HepG2 (cell line): ENCODE results near the gene AMHR2. TPM values are rescaled to one million over a fixed set of nuclear protein-coding genes. Genes with fewer than 3 reads are reported as not detected.
A peak's percentile ranks its signal among the peaks of the same experiment; 100 is the strongest.

Source experiments
- ATRX ChIP-seq: sonication (generic); formaldehyde crosslinking; IDR thresholded peaks from 2 replicates; pipeline ENCODE4 v1.4.0; 2020; ENCODE audit warnings: missing genetic modification reagents, borderline replicate concordance
- HOXA7 ChIP-seq: sonication (generic); formaldehyde crosslinking; IDR thresholded peaks from 2 replicates; pipeline ENCODE4 v1.8.1; 2022; ENCODE audit warnings: mild to moderate bottlenecking, missing genetic modification reagents, moderate library complexity
- JDP2 ChIP-seq: sonication (generic); formaldehyde crosslinking; IDR thresholded peaks from 2 replicates; pipeline ENCODE4 v1.8.1; 2022; ENCODE audit warnings: missing genetic modification reagents, borderline replicate concordance
- MBD4 ChIP-seq: IDR thresholded peaks from 2 replicates; pipeline ENCODE4 v1.6.1; 2012; ENCODE audit warnings: low read length, inconsistent platforms, borderline replicate concordance
- NFIB ChIP-seq: sonication (generic); formaldehyde crosslinking; IDR thresholded peaks from 2 replicates; pipeline ENCODE4 v1.9.0; 2021; ENCODE audit warnings: missing genetic modification reagents, mild to moderate bottlenecking, borderline replicate concordance
- NR2F2 ChIP-seq: IDR thresholded peaks from 2 replicates; pipeline ENCODE4 v1.6.1; 2012; ENCODE audit warnings: low read depth, inconsistent platforms, borderline replicate concordance
- PRMT3 ChIP-seq: sonication (generic); formaldehyde crosslinking; IDR thresholded peaks from 2 replicates; pipeline ENCODE4 v1.8.1; 2022; ENCODE audit warnings: low read depth, mild to moderate bottlenecking, moderate library complexity, missing genetic modification reagents, borderline replicate concordance
- REXO4 ChIP-seq: sonication (generic); formaldehyde crosslinking; IDR thresholded peaks from 2 replicates; pipeline ENCODE4 v1.8.0; 2022; ENCODE audit warnings: missing genetic modification reagents, mild to moderate bottlenecking, borderline replicate concordance
- SALL2 ChIP-seq: sonication (generic); formaldehyde crosslinking; IDR thresholded peaks from 2 replicates; pipeline ENCODE4 v1.8.1; 2023; ENCODE audit warnings: mild to moderate bottlenecking, missing genetic modification reagents, inconsistent platforms
- SMYD3 ChIP-seq: sonication (generic); formaldehyde crosslinking; IDR thresholded peaks from 2 replicates; pipeline ENCODE4 v1.8.1; 2023; ENCODE audit warnings: mild to moderate bottlenecking, missing genetic modification reagents
- SNAPC2 ChIP-seq: sonication (generic); formaldehyde crosslinking; IDR thresholded peaks from 2 replicates; pipeline ENCODE4 v1.8.1; 2022; ENCODE audit warnings: mild to moderate bottlenecking, missing genetic modification reagents
- ZFP91 ChIP-seq: sonication (generic); formaldehyde crosslinking; IDR thresholded peaks from 2 replicates; pipeline ENCODE4 v1.9.0; 2022; ENCODE audit warnings: missing genetic modification reagents, mild to moderate bottlenecking, borderline replicate concordance
- ZNF317 ChIP-seq: sonication (generic); formaldehyde crosslinking; IDR thresholded peaks from 2 replicates; pipeline ENCODE4 v1.5.0; 2020; ENCODE audit warnings: mild to moderate bottlenecking, missing genetic modification reagents
- ZNF329 ChIP-seq: sonication (generic); formaldehyde crosslinking; IDR thresholded peaks from 2 replicates; pipeline ENCODE4 v1.9.0; 2021; ENCODE audit warnings: low read depth, mild to moderate bottlenecking, missing genetic modification reagents
- ZNF510 ChIP-seq: sonication (generic); formaldehyde crosslinking; IDR thresholded peaks from 2 replicates; pipeline ENCODE4 v1.4.0; 2020; ENCODE audit warnings: low read depth, mild to moderate bottlenecking, missing genetic modification reagents
- ZNF557 ChIP-seq: sonication (generic); formaldehyde crosslinking; IDR thresholded peaks from 2 replicates; pipeline ENCODE4 v1.4.0; 2020; ENCODE audit warnings: missing genetic modification reagents
- ZNF572 ChIP-seq: sonication (generic); formaldehyde crosslinking; IDR thresholded peaks from 2 replicates; pipeline ENCODE4 v1.5.1; 2020; ENCODE audit warnings: mild to moderate bottlenecking, missing genetic modification reagents
- ZNF891 ChIP-seq: sonication (generic); formaldehyde crosslinking; IDR thresholded peaks from 2 replicates; pipeline ENCODE4 v1.5.0; 2020; ENCODE audit warnings: mild to moderate bottlenecking, missing genetic modification reagents
- polyA plus RNA-seq, 8 experiments: library from polyadenylated mRNA; depleted of rRNA in 3 of 8; stranded (reverse) in 7 of 8; unstranded in 1 of 8; fragments of >200 nt; fragmentation: Illumina TruSeq in 4 of 8; extraction: Trizol in 4 of 8; gene quantifications; 2 replicates each; pipeline versions ENCODE4 v1.2.1 to v1.2.3, GENCODE V29; 2011 to 2016; ENCODE audit warnings: low read depth in 4 of 8, missing spikeins in 1 of 8, mixed read lengths in 1 of 8; ENCODE audit not compliant: insufficient read depth in 1 of 8
- total RNA-seq, 5 experiments: library from RNA; depleted of rRNA; stranded (reverse); fragments of >200 nt; fragmentation: Illumina TruSeq; extraction: Trizol; gene quantifications; 2 replicates each; pipeline ENCODE4 v1.2.3, GENCODE V29; 2016; ENCODE audit warnings: low read depth in 1 of 5
- TF ChIP-seq, protein P1 (sequence below): sonication (generic); formaldehyde crosslinking; IDR thresholded peaks from 2 replicates; pipeline ENCODE4 v1.5.0; 2020; ENCODE audit warnings: missing genetic modification reagents
- TF ChIP-seq, protein P2 (sequence below): IDR thresholded peaks from 2 replicates; pipeline ENCODE4 v1.6.1; 2016; ENCODE audit warnings: missing compliant biosample characterization, missing genetic modification reagents, borderline replicate concordance

The AMHR2 gene
- total and polyA plus RNA-seq, 2 of the 13 experiments (the other 11 are each of a cell fraction or from before 2014, with no cell fraction given) = 0.24 to 0.58 TPM

DNA sequence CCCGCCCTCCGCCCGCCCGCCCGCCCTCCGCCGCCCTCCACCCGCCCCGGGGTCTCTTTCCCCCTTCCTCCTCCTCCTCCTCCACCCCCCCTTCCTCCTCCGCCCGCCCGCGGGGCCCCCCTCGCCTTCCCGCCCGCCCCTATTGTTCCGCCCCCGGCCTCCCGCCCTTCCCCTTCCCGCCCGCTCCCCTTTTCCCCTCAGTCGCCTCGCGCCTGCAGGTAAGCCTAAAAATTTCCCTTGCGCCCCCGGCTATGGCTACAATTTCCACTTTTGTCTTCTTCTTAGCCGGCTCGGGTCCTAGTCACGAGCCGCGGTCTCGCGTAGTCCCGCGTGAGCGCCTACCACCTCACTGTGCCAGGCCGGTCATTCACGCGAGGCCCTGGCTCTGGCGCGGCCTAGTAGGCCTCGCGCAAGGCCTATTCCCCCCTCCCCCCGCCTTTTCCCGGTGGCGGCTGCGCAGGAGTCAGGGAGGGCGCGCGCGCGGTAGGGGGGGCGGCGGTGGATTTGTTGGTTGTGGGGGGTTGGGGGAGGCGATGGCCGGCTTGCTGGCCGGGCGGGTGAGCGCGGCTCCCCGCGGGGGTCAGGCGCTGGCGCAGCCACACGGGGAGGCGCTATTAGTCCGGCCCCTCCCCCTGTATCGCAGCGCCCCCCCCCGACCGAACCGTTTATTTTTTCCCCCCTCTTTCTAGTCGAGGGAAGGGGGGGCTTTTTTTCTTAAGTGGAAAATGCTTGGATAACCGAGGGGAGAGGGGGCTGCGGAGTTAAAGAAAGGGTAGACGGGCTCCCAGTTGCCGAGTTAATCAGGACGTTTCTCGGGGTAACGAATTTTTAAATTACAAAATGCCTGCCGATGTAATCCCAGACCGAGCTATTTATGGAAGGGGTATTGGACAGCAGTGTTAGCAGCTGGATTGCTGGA lies 28.8 kb downstream of the AMHR2 start (continued):
- peak; percentile 39; the same call in 1 of the 2 replicates for TF ChIP-seq ZNF329
- no peak for TF ChIP-seq ZNF557 (CRISPR knock-in tag)
- no peak for TF ChIP-seq REXO4 (CRISPR knock-in tag)
- TF ChIP-seq, protein P1, sequence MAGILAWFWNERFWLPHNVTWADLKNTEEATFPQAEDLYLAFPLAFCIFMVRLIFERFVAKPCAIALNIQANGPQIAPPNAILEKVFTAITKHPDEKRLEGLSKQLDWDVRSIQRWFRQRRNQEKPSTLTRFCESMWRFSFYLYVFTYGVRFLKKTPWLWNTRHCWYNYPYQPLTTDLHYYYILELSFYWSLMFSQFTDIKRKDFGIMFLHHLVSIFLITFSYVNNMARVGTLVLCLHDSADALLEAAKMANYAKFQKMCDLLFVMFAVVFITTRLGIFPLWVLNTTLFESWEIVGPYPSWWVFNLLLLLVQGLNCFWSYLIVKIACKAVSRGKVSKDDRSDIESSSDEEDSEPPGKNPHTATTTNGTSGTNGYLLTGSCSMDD (CRISPR knock-in tag) = no peak
- TF ChIP-seq ZNF891 = peak; percentile 66; the same call in 1 of the 2 replicates
- TF ChIP-seq MBD4 = no peak
- TF ChIP-seq SNAPC2 (CRISPR knock-in tag) = no peak
- TF ChIP-seq SMYD3 (CRISPR knock-in tag) = no peak
- TF ChIP-seq PRMT3 (CRISPR knock-in tag) = no peak
- TF ChIP-seq ZNF572 = no peak
- no peak; the same call in 1 of the 2 replicates for TF ChIP-seq JDP2 (CRISPR knock-in tag)
- TF ChIP-seq, protein P2, sequence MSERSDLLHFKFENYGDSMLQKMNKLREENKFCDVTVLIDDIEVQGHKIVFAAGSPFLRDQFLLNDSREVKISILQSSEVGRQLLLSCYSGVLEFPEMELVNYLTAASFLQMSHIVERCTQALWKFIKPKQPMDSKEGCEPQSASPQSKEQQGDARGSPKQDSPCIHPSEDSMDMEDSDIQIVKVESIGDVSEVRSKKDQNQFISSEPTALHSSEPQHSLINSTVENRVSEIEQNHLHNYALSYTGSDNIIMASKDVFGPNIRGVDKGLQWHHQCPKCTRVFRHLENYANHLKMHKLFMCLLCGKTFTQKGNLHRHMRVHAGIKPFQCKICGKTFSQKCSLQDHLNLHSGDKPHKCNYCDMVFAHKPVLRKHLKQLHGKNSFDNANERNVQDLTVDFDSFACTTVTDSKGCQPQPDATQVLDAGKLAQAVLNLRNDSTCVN (CRISPR knock-in tag) = no peak
- peak; percentile 8; the same call in 1 of the 2 replicates for TF ChIP-seq NR2F2
- TF ChIP-seq NFIB (CRISPR knock-in tag) = no peak
- TF ChIP-seq ZFP91 = peak; percentile 65; the same call in 1 of the 2 replicates
- no peak; the same call in 1 of the 2 replicates for TF ChIP-seq SALL2 (CRISPR knock-in tag)
- no peak for TF ChIP-seq ZNF510
- no peak; the same call in 1 of the 2 replicates for TF ChIP-seq ZNF317 (CRISPR knock-in tag)
- no peak for TF ChIP-seq ATRX (CRISPR knock-in tag)
- no peak for TF ChIP-seq HOXA7 (CRISPR knock-in tag)
